ENCODE data around the gene BORCS5.

Gene BORCS5

GRCh38 chr12:12511895-12512711 lies 155.2 kb downstream of the BORCS5 start:
- no peak for DNase-seq (ENCODE audit: low read depth, low spot score)

- DNase-seq (ENCODE audit: low read depth, low spot score), result peak; percentile 27
These were observed 156.6 kb downstream of the BORCS5 start for GRCh38 chr12:12513416-12514006.

- DNase-seq (ENCODE audit: low read depth, low spot score), result no peak
These were observed 161.6 kb downstream of the BORCS5 start for GRCh38 chr12:12518464-12518845.

GRCh38 chr12:12518919-12519318 lies 162.0 kb downstream of the BORCS5 start:
- no peak for DNase-seq (ENCODE audit: low read depth, low spot score)
